NCI-H2171 treated with DMSO at 0.1 percent for 48 hours (cell line): ENCODE measurements around the gene BZW2.

Source experiments
- DNase-seq: peaks from one replicate; lab custom pipeline; 2025; lab: John Stamatoyannopoulos, UW

BZW2 gene

DNA sequence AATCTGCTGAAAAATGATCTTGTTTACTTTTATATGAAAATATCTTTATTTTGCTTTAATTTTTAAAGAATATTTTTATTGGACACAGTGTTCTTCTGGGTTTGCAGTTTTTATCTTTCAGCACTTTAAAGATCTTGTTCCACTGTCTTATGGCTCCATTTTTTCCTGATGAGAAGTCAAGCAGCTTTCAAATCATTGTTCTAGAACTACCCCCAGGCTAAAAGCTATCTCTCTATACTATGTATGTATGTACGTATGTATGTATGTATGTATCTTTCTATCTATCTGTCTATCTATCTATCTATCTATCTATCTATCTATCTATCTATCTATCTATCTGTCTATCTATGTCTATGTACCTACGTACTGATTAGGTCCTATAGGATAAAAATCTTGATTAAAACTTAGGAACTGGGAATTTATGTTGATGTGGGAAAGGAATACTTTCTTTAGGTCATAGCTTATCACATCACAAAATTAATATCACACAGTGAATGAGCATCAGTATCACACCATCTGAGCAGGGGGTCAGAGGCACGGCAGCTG is 72.2 kb downstream of the BZW2 start:
- no peak for DNase-seq

- no peak for DNase-seq
These were observed 73.7 kb downstream of the BZW2 start for GRCh38 chr7:16719699-16720098.

DNA sequence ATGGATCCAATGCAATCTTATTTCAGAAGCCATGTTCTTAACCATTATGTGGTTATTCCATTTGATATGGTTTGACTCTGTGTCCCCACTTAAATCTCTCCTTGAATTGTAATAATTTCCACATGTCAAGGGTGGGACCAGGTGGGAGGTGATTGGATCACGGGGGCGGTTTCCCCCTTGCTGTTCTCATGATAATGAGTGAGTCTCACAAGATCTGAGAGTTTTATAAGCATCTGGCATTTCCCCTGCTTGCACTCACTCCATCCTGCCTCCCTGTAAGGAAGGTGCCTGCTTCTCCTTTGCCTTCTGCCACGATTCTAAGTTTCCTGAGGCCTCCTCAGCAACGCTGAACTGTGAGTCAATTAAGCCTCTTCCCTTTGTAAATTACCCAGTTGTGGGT is 75.6 kb downstream of the BZW2 start:
- no peak for DNase-seq

GRCh38 chr7:16724344-16724743 is 78.4 kb downstream of the BZW2 start:
- no peak for DNase-seq

DNA sequence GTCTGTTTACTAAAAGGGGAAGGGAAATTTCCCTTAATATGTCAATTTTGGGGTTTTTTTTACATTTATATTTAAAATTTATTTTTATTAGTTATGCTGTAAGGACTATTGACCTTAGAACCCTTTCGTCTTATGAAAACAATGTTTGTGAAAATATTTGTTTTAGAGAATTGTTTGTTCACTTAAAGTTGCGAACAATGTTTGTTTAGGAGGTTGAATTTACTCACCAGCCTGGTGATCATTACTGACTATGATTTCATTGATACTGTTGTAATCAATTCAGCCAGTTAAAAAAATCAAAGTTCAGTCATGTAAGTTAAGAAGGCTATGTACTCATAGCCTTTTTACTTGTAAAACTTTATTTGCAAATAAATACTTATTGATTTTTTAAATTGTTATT is 80.2 kb downstream of the BZW2 start:
- DNase-seq = no peak

GRCh38 chr7:16727736-16728135 is 81.8 kb downstream of the BZW2 start:
- no peak for DNase-seq

DNA sequence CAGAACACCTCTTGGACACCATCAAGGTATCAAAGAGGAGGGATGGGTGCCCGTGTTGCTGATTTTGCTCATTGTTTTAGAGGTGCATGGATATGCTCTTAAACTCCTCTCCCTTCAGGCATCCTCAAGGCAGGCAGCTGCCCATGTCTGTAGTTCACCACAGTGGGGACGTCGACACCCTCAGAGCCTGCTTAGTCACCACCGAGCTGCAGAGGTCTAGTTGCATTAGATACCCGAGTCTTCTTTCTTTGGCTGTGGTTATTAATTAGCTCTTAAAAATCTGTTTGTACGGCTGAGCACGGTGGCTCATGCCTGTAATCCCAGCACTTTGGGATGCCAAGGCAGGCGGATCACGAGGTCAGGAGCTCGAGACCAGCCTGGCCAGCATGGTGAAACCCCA is 82.8 kb downstream of the BZW2 start:
- no peak for DNase-seq

GRCh38 chr7:16729541-16729940 is 83.6 kb downstream of the BZW2 start:
- no peak for DNase-seq

- DNase-seq = no peak
These were observed 85.0 kb downstream of the BZW2 start for GRCh38 chr7:16730937-16731336.

GRCh38 chr7:16732828-16733227 is 86.8 kb downstream of the BZW2 start:
- no peak for DNase-seq

- no peak for DNase-seq
These were observed 88.3 kb downstream of the BZW2 start for GRCh38 chr7:16734148-16734726.

- no peak for DNase-seq
These were observed 89.0 kb downstream of the BZW2 start for GRCh38 chr7:16735020-16735419.

GRCh38 chr7:16738011-16738688 is 92.2 kb downstream of the BZW2 start:
- no peak for DNase-seq

GRCh38 chr7:16739863-16740622 is 94.1 kb downstream of the BZW2 start:
- no peak for DNase-seq

DNA sequence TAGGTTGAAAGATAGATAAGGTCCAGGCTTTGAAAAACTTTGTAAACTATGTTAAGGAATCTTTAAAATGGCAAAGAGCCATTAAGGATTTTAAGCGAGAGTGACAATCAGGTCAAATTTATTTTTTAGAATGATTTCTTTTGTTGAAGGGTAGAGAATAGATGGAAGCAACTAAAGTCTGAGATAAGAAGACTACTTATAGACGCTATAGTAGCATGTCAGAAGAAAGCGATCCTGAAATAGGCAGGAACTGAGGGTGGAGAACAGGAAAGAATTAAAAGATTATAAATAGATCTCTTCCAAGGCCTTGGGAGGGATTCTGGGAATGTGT is 94.6 kb downstream of the BZW2 start:
- no peak for DNase-seq

DNA sequence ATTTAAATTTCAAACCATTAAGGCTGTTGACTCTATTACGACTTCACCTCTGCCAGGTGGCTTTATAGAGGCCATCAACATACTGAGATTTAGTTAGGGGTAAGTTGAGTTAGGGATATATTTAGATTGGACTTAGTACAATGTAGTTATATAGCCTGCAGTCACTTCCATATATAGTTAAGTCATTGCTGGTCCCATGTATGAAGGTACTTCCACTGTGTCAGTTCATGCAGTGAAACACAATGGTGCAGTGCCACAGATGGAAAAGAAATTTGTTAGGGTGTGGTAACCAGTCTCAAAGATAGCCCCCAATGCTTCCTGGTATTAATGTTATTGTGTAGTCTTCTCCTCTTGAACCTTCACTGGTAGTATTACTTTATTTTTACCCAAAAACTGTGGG is 95.0 kb downstream of the BZW2 start:
- no peak for DNase-seq

GRCh38 chr7:16741676-16742075 is 95.7 kb downstream of the BZW2 start:
- DNase-seq = no peak

DNA sequence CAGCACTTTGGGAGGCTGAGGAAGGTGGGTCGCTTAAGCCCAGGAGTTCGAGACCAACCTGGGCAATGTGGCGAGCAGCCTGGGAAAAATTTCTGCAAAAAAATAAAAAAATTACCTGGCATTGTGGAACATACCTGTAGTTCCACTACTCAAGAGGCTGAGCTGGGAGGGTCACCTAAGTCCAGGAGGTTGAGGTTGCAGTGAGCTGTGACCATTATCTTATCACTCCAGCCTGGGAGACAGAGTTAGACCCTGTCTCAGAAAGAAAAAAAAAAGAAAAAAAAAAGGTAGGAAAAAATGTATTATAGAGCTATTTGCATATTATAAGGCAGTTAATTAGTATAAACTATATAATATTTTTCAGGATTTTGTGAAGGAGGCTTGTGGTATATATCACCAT is 96.6 kb downstream of the BZW2 start:
- DNase-seq = no peak

DNA sequence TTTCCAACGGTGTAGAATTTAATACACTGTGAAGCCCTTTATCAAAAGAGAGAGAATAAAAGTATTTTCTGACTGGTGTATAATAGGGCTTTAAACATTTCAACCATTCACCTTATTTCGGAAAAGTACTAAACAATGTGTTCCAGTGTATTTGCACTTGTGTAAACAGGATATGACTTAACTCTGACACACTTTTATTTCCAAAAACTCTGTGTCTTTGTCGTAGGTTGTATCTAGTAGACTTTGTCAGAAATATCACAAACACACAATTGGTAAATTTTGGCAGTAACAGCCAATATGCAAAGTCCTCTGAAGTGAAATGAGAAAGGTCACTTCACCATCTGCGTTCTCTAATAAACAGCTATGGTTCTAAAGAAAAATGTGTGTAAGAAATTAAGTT is 97.3 kb downstream of the BZW2 start:
- no peak for DNase-seq

DNA sequence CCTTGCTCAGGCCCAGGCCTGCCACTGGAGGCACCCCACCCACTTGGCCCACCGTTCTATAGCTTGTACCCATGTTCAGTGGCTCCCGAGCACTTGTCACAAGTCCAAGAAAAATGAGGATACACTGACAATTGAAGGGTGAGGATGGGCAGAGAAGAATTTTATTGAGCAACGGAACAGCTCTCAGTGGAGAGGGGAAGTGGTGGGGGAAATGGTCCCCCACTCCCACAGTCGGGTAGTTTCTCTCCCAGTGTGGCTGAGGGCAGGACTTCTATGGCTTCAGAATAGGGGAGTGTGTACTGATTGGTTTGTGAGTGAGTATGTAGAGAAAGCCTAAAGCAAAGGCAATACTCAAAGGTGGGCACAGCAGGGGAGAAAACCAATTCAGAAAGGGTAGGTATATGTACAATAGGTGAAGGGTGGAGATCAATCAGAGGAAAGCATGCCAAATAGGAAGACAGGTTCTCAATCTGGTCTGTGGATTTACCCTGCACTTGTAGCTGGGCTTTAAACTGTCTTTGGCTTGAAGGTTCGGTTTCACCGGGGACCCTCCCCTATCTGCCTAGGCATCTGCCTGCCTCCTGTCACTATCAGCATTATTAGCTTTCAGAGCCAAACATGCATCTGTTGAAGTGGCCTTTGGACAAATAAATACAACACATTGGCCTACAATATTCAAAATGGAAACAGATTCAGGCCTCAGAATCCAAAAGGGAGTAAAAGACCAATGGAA is 98.7 kb downstream of the BZW2 start:
- DNase-seq = no peak

GRCh38 chr7:16745645-16746044 is 99.7 kb downstream of the BZW2 start:
- DNase-seq = no peak

- peak; percentile 7 for DNase-seq
These were observed 101.1 kb downstream of the BZW2 start for GRCh38 chr7:16747102-16747501.
